Naive thymus-derived CD4-positive, alpha-beta T cell (primary cell): Measurements from ENCODE around the gene POPDC2. TPM values are rescaled to one million over a fixed set of nuclear protein-coding genes. Genes with fewer than 3 reads are reported as not detected.
"Not testable (repeated sequence)": the region's sequence is repeated elsewhere in the genome, so short reads cannot be mapped to it uniquely, and the experiment has no call there.

ENCODE experiments used
- ATAC-seq: fragments of 150-1000 bp; cut with Tn5 transposase; 2 replicates; pipeline ENCODE4 v1.10.0; 2021; ENCODE audit warnings: mild to moderate bottlenecking, moderate library complexity
- CTCF ChIA-PET: fragments of 350-600 bp; sonication (Branson Sonifier 250); formaldehyde crosslinking; loops from one replicate; lab custom pipeline; 2021; ENCODE audit warnings: antibody characterized with exemption; lab: Charles Lee
- POLR2A ChIA-PET: fragments of 350-600 bp; sonication (Branson Sonifier 250); formaldehyde crosslinking; loops from one replicate; lab custom pipeline; 2021; ENCODE audit warnings: antibody characterized with exemption, inconsistent platforms; lab: Charles Lee
- DNase-seq, 9 donors: peaks; one replicate each; pipeline versions ENCODE4 v3.0.0 to v3.0.0-alpha.2; 2020 to 2022; ENCODE audit warnings: mixed read lengths in 1 of 9
- H3K27ac ChIP-seq: one replicate; pipeline ENCODE4 v1.7.0; 2013; ENCODE audit warnings: mild to moderate bottlenecking, low read depth, low read length, moderate library complexity
- H3K27me3 ChIP-seq, 2 donors: one replicate each; pipeline ENCODE4 v1.7.0; 2013; ENCODE audit warnings: low read length in 2 of 2, mild to moderate bottlenecking in 2 of 2, moderate library complexity in 2 of 2; ENCODE audit not compliant: control insufficient read depth in 2 of 2, insufficient read depth in 2 of 2
- H3K36me3 ChIP-seq, 3 experiments: 1 replicate in 2 of 3; 2 replicates in 1 of 3; pipeline ENCODE4 v1.7.0; 2013; ENCODE audit warnings: low read length in 3 of 3, mild to moderate bottlenecking in 3 of 3, moderate library complexity in 1 of 3; ENCODE audit not compliant: insufficient read depth in 3 of 3, control insufficient read depth in 2 of 3
- H3K4me1 ChIP-seq, 2 donors: one replicate each; pipeline ENCODE4 v1.7.0; 2013; ENCODE audit warnings: low read length in 2 of 2, mild to moderate bottlenecking in 2 of 2, moderate library complexity in 1 of 2; ENCODE audit not compliant: control insufficient read depth in 2 of 2, insufficient read depth in 2 of 2
- H3K4me3 ChIP-seq: 2 replicates; pipeline ENCODE4 v1.7.0; 2013; ENCODE audit warnings: mild to moderate bottlenecking, low read length
- H3K9me3 ChIP-seq, 3 experiments: 1 replicate in 2 of 3; 2 replicates in 1 of 3; pipeline ENCODE4 v1.7.0; 2013; ENCODE audit warnings: low read length in 3 of 3; ENCODE audit not compliant: control insufficient read depth in 2 of 3
- H3K27ac Mint-ChIP-seq, 9 donors: one replicate each; pipeline ENCODE4 v1.8.0; 2020 to 2022; ENCODE audit warnings: mixed read lengths in 9 of 9, mild to moderate bottlenecking in 8 of 9, moderate library complexity in 5 of 9, inconsistent platforms in 2 of 9
- H3K27me3 Mint-ChIP-seq, 5 donors: one replicate each; pipeline ENCODE4 v1.8.0; 2021 to 2022; ENCODE audit warnings: mixed read lengths in 5 of 5, mild to moderate bottlenecking in 1 of 5
- H3K36me3 Mint-ChIP-seq, 5 donors: one replicate each; pipeline ENCODE4 v1.8.0; 2020 to 2022; ENCODE audit warnings: mixed read lengths in 5 of 5, mild to moderate bottlenecking in 3 of 5, inconsistent platforms in 1 of 5
- H3K4me1 Mint-ChIP-seq, 7 donors: one replicate each; pipeline ENCODE4 v1.8.0; 2020 to 2022; ENCODE audit warnings: mixed read lengths in 7 of 7, mild to moderate bottlenecking in 3 of 7, inconsistent platforms in 1 of 7
- H3K4me3 Mint-ChIP-seq, 10 donors: one replicate each; pipeline ENCODE4 v1.8.0; 2020 to 2022; ENCODE audit warnings: mild to moderate bottlenecking in 10 of 10, mixed read lengths in 10 of 10, moderate library complexity in 6 of 10, inconsistent platforms in 2 of 10
- H3K9me3 Mint-ChIP-seq, 11 donors: one replicate each; pipeline ENCODE4 v1.8.0; 2020 to 2022; ENCODE audit warnings: mixed read lengths in 11 of 11, mild to moderate bottlenecking in 4 of 11, inconsistent platforms in 1 of 11, moderate library complexity in 1 of 11
- intact Hi-C, 2 donors: fragments of 100-400 bp; cut with micrococcal nuclease; formaldehyde crosslinking; loops; one replicate each; pipeline ENCODE4 v1.15.1; 2023
- polyA plus RNA-seq, 2 donors: library from polyadenylated mRNA; unstranded; fragments of 300-500 nt; fragmentation: Illumina TruSeq; gene quantifications; one replicate each; pipeline ENCODE4 v1.2.3, GENCODE V29; 2021
- total RNA-seq, 6 experiments: library from RNA in 5 of 6; stranded (reverse) in 5 of 6; gene quantifications; 1 replicate in 5 of 6; 2 replicates in 1 of 6; pipeline ENCODE4 v1.2.3 and lab custom pipeline; 2021 to 2026

The POPDC2 gene
- total and polyA plus RNA-seq, 7 experiments from 2014 or later, result 2.0 to 6.0 (median 4.3) TPM

GRCh38 chr3:119595639-119596334 is 64.6 kb downstream of the POPDC2 start:
- H3K9me3 Mint-ChIP-seq, result peaks cover 0 to 3% (median 0%) of the 10 kb centered on the region in 11 donors
- POLR2A ChIA-PET, result no interaction called here
- CTCF ChIA-PET, result no interaction called here
- ATAC-seq (no peak), DNase-seq (no peak)
- no peak overlapping the region for H3K27ac Mint-ChIP-seq
- H3K36me3 Mint-ChIP-seq, result no peaks in the 10 kb centered on the region
- Histone ChIP-seq H3K36me3 (no peaks in the 10 kb centered on the region), H3K27ac (no peak overlapping the region), H3K4me1 (no peaks in the 10 kb centered on the region), H3K4me3 (no peak overlapping the region), H3K9me3 (no peaks in the 10 kb centered on the region), H3K27me3 (no peaks in the 10 kb centered on the region)
- intact Hi-C loops, result no loop called here
- no peak overlapping the region for H3K4me3 Mint-ChIP-seq
- peaks cover 0 to 12% (median 3%) of the 10 kb centered on the region in 5 donors for H3K27me3 Mint-ChIP-seq
- peaks cover 0 to 30% (median 0%) of the 10 kb centered on the region in 7 donors for H3K4me1 Mint-ChIP-seq

- intact Hi-C loops, H3K9me3 ChIP-seq, H3K9me3 Mint-ChIP-seq, ATAC-seq, POLR2A ChIA-PET, H3K27ac ChIP-seq, H3K27me3 ChIP-seq, H3K4me3 ChIP-seq, CTCF ChIA-PET, H3K36me3 ChIP-seq, H3K4me1 ChIP-seq, H3K27ac Mint-ChIP-seq, DNase-seq, H3K36me3 Mint-ChIP-seq, H3K4me3 Mint-ChIP-seq: not testable (repeated sequence)
- Mint-ChIP-seq H3K27me3 (peaks cover 5 to 16% (median 7%) of the 10 kb centered on the region in 5 donors), H3K4me1 (peaks cover 0 to 25% (median 0%) of the 10 kb centered on the region in 7 donors)
Measured at GRCh38 chr3:119594929-119595328, 65.5 kb downstream of the POPDC2 start.

GRCh38 chr3:119594066-119594465 is 66.3 kb downstream of the POPDC2 start:
- H3K4me1 ChIP-seq, result no peaks in the 10 kb centered on the region
- H3K36me3 ChIP-seq, result no peaks in the 10 kb centered on the region
- ChIA-PET CTCF (no interaction called here), POLR2A (no interaction called here)
- no peak for ATAC-seq
- H3K4me1 Mint-ChIP-seq, result peaks cover 0 to 21% (median 0%) of the 10 kb centered on the region in 7 donors
- H3K9me3 ChIP-seq, result no peaks in the 10 kb centered on the region
- no peak overlapping the region for H3K4me3 ChIP-seq
- H3K4me3 Mint-ChIP-seq, result no peak overlapping the region
- peaks cover 0 to 9% (median 0%) of the 10 kb centered on the region in 5 donors for H3K36me3 Mint-ChIP-seq
- no peak overlapping the region for H3K27ac ChIP-seq
- intact Hi-C loops, result no loop called here
- peaks cover 6 to 19% (median 12%) of the 10 kb centered on the region in 5 donors for H3K27me3 Mint-ChIP-seq
- H3K27me3 ChIP-seq, result no peaks in the 10 kb centered on the region
- no peak overlapping the region for H3K27ac Mint-ChIP-seq
- DNase-seq, result no peak
- peaks cover 0 to 10% (median 0%) of the 10 kb centered on the region in 11 donors for H3K9me3 Mint-ChIP-seq

- no peak overlapping the region for H3K27ac ChIP-seq
- POLR2A ChIA-PET, result no interaction called here
- no peaks in the 10 kb centered on the region for H3K4me1 ChIP-seq
- H3K27me3 ChIP-seq, result no peaks in the 10 kb centered on the region
- intact Hi-C loops, result no loop called here
- CTCF ChIA-PET, result no interaction called here
- peaks cover 0 to 14% (median 0%) of the 10 kb centered on the region in 5 donors for H3K36me3 Mint-ChIP-seq
- no peak overlapping the region for H3K27ac Mint-ChIP-seq
- no peaks in the 10 kb centered on the region for H3K9me3 ChIP-seq
- no peak overlapping the region for H3K4me3 Mint-ChIP-seq
- peaks cover 10 to 19% (median 18%) of the 10 kb centered on the region in 5 donors for H3K27me3 Mint-ChIP-seq
- H3K9me3 Mint-ChIP-seq, result peaks cover 0 to 12% (median 0%) of the 10 kb centered on the region in 11 donors
- no peak for DNase-seq
- no peak for ATAC-seq
- no peak overlapping the region for H3K4me3 ChIP-seq
- H3K36me3 ChIP-seq, result no peaks in the 10 kb centered on the region
- H3K4me1 Mint-ChIP-seq, result peaks cover 0 to 25% (median 0%) of the 10 kb centered on the region in 7 donors
Measured at GRCh38 chr3:119592861-119593260, 67.5 kb downstream of the POPDC2 start.

Other genes with a start within 250 kb of the POPDC2 start
- gene TMEM39A, start 197.0 kb downstream of the POPDC2 start, total RNA-seq, result 10 to 100 TPM; 34.9 to 59.5 (median 49.7) TPM
- gene TMEM39A, start 197.0 kb downstream of the POPDC2 start, polyA plus RNA-seq, result 10 to 100 TPM in 1 of 2 donors, 1 to 10 TPM in 1; 9.1 to 17.3 TPM
- gene POGLUT1, start 191.6 kb downstream of the POPDC2 start, total RNA-seq, result 10 to 100 TPM; 27.5 to 41.0 (median 35.5) TPM
- 10 to 100 TPM; 27.9 to 30.7 TPM for gene POGLUT1, start 191.6 kb downstream of the POPDC2 start, polyA plus RNA-seq
- 10 to 100 TPM; 27.1 to 80.1 (median 73.4) TPM for gene TIMMDC1, start 162.0 kb downstream of the POPDC2 start, total RNA-seq
- 10 to 100 TPM; 53.5 to 59.6 TPM for gene TIMMDC1, start 162.0 kb downstream of the POPDC2 start, polyA plus RNA-seq
- 10 to 100 TPM in 1 of 5 experiments, 1 to 10 TPM in 1, under 1 TPM in 1, not detected in 2; 0.13 to 15.1 (median 1.2) TPM for gene CD80, start 101.0 kb downstream of the POPDC2 start, total RNA-seq
- not detected for gene CD80, start 101.0 kb downstream of the POPDC2 start, polyA plus RNA-seq
- 1 to 10 TPM in 3 of 5 experiments, under 1 TPM in 2; 0.38 to 6.9 (median 1.3) TPM for gene ADPRH, start 81.1 kb downstream of the POPDC2 start, total RNA-seq
- under 1 TPM; 0.31 to 0.38 TPM for gene ADPRH, start 81.1 kb downstream of the POPDC2 start, polyA plus RNA-seq
- gene PLA1A, start 62.7 kb downstream of the POPDC2 start, total RNA-seq, result under 1 TPM in 1 of 5 experiments, not detected in 4; 0.73 TPM
- gene PLA1A, start 62.7 kb downstream of the POPDC2 start, polyA plus RNA-seq, result not detected
- 10 to 100 TPM; 25.6 to 55.0 (median 34.8) TPM for gene COX17, start 16.8 kb upstream of the POPDC2 start, total RNA-seq
- 10 to 100 TPM; 35.7 to 60.8 TPM for gene COX17, start 16.8 kb upstream of the POPDC2 start, polyA plus RNA-seq
- under 1 TPM in 2 of 5 experiments, not detected in 3; 0.13 to 0.32 TPM for gene CFAP91, start 42.4 kb upstream of the POPDC2 start, total RNA-seq
- gene CFAP91, start 42.4 kb upstream of the POPDC2 start, polyA plus RNA-seq, result under 1 TPM in 1 of 2 donors, not detected in 1; 0.17 TPM
- gene NR1I2, start 121.5 kb upstream of the POPDC2 start, total RNA-seq, result under 1 TPM; 0.22 to 0.62 (median 0.44) TPM
- under 1 TPM in 1 of 2 donors, not detected in 1; 0.26 TPM for gene NR1I2, start 121.5 kb upstream of the POPDC2 start, polyA plus RNA-seq